HFF-Myc (cell line): ENCODE measurements around the gene FPR1.
"Not testable (repeated sequence)": the region's sequence is repeated elsewhere in the genome, so short reads cannot be mapped to it uniquely, and the experiment has no call there.

Experiments used
- DNase-seq: peaks from one replicate; pipeline ENCODE4 v3.0.0-alpha.2; 2011; ENCODE audit warnings: low read depth; ENCODE audit errors: extremely low read depth
- H3K4me3 ChIP-seq: replicated peaks from 2 replicates; pipeline ENCODE4 v1.5.1; 2011; ENCODE audit warnings: low read depth, mild to moderate bottlenecking, control low read depth, low read length
- CTCF ChIP-seq: IDR thresholded peaks from 2 replicates; pipeline ENCODE4 v1.5.1; 2012; ENCODE audit warnings: mild to moderate bottlenecking, low read depth, low read length, control low read depth; ENCODE audit errors: missing control alignments

FPR1 gene

GRCh38 chr19:51779703-51780102 is 28.0 kb upstream of the FPR1 start:
- no peak overlapping the region for H3K4me3 ChIP-seq
- TF ChIP-seq CTCF = no peak
- DNase-seq = no peak

- no peak overlapping the region for H3K4me3 ChIP-seq
- no peak for DNase-seq
- no peak for TF ChIP-seq CTCF
Measured at GRCh38 chr19:51779181-51779580, 27.5 kb upstream of the FPR1 start.

- peak; percentile 61 for TF ChIP-seq CTCF
- H3K4me3 ChIP-seq = no peak overlapping the region
- peak; percentile 60 for DNase-seq
Measured at GRCh38 chr19:51777570-51778462, 26.1 kb upstream of the FPR1 start.

- H3K4me3 ChIP-seq, DNase-seq: not testable (repeated sequence)
Measured at GRCh38 chr19:51776561-51776960, 24.9 kb upstream of the FPR1 start.

GRCh38 chr19:51772977-51773376 is 21.3 kb upstream of the FPR1 start:
- H3K4me3 ChIP-seq = no peak overlapping the region
- no peak for DNase-seq
- no peak for TF ChIP-seq CTCF

- no peak for DNase-seq
- TF ChIP-seq CTCF = no peak
- no peak overlapping the region for H3K4me3 ChIP-seq
Measured at GRCh38 chr19:51771376-51772130, 19.9 kb upstream of the FPR1 start.

GRCh38 chr19:51766461-51766860 is 14.8 kb upstream of the FPR1 start:
- no peak for DNase-seq
- TF ChIP-seq CTCF = no peak
- no peak overlapping the region for H3K4me3 ChIP-seq
